ACC112 (cell line): Measurements from ENCODE around the gene MESD.
A peak's percentile ranks its signal among the peaks of the same experiment; 100 is the strongest.

Source experiments
- H2AFZ ChIP-seq: fragments of 200-600 bp; sonication (generic); one replicate; pipeline ENCODE4 v1.6.0; 2017; ENCODE audit warnings: antibody characterized with exemption, low read length; ENCODE audit not compliant: unreplicated experiment
- H3K27ac ChIP-seq: fragments of 200-600 bp; sonication (generic); 2 replicates; pipeline ENCODE4 v1.5.1; 2014; ENCODE audit warnings: low read depth, mild to moderate bottlenecking, antibody characterized with exemption, low read length, moderate library complexity
- H3K27me3 ChIP-seq: fragments of 200-600 bp; sonication (generic); 2 replicates; pipeline ENCODE4 v1.6.1; 2014; ENCODE audit warnings: mild to moderate bottlenecking, antibody characterized with exemption, low read length, moderate library complexity, mixed read lengths; ENCODE audit not compliant: insufficient read depth
- H3K36me3 ChIP-seq: fragments of 200-600 bp; sonication (generic); 2 replicates; pipeline ENCODE4 v1.6.1; 2016; ENCODE audit warnings: mild to moderate bottlenecking, antibody characterized with exemption, low read length, moderate library complexity, mixed read lengths; ENCODE audit not compliant: insufficient read depth
- H3K4me1 ChIP-seq: fragments of 200-600 bp; sonication (generic); one replicate; pipeline ENCODE4 v1.6.1; 2016; ENCODE audit warnings: low read length, mixed read lengths; ENCODE audit not compliant: insufficient read depth, unreplicated experiment, control insufficient read depth
- H3K4me3 ChIP-seq: fragments of 200-600 bp; sonication (generic); 2 replicates; pipeline ENCODE4 v1.5.1; 2014; ENCODE audit warnings: mild to moderate bottlenecking, low read depth, low read length
- H3K79me2 ChIP-seq: fragments of 200-600 bp; sonication (generic); one replicate; pipeline ENCODE4 v1.6.0; 2016; ENCODE audit warnings: low read length; ENCODE audit not compliant: control insufficient read depth, unreplicated experiment, insufficient read depth

The MESD gene

GRCh38 chr15:81001152-81002008, 11.8 kb upstream of the MESD start:
- Histone ChIP-seq H3K4me3 (peak overlapping the region; percentile 93), H3K36me3 (peaks cover 11% of the 10 kb centered on the region), H3K4me1 (peaks cover 36% of the 10 kb centered on the region), H3K27ac (peak overlapping the region; percentile 71), H3K79me2 (peaks cover 55% of the 10 kb centered on the region), H3K27me3 (no peaks in the 10 kb centered on the region), H2AFZ (peak overlapping the region; percentile 91)

GRCh38 chr15:81000624-81001151, 11.1 kb upstream of the MESD start, which contains the start of gene TLNRD1:
TSS of gene TLNRD1 (plus strand) at chr15:81000923. CDS start at chr15:81002272, 1,349 bp downstream.
- H3K4me1 ChIP-seq = peaks cover 35% of the 10 kb centered on the region
- no peaks in the 10 kb centered on the region for H3K27me3 ChIP-seq
- peaks cover 51% of the 10 kb centered on the region for H3K79me2 ChIP-seq
- peaks cover 11% of the 10 kb centered on the region for H3K36me3 ChIP-seq
- H2AFZ ChIP-seq = peak within 1 kb of the TSS; percentile 91
- H3K27ac ChIP-seq = peak within 1 kb of the TSS; percentile 71
- H3K4me3 ChIP-seq = peak within 1 kb of the TSS; percentile 93

GRCh38 chr15:81000144-81000623, 10.6 kb upstream of the MESD start:
- H3K79me2 ChIP-seq = peaks cover 46% of the 10 kb centered on the region
- H3K4me1 ChIP-seq = peaks cover 30% of the 10 kb centered on the region
- H3K36me3 ChIP-seq = peaks cover 11% of the 10 kb centered on the region
- H3K4me3 ChIP-seq = peak overlapping the region; percentile 93
- H2AFZ ChIP-seq = peak overlapping the region; percentile 91
- H3K27me3 ChIP-seq = no peaks in the 10 kb centered on the region
- H3K27ac ChIP-seq = peak overlapping the region; percentile 71

- H3K4me3 ChIP-seq = peak overlapping the region; percentile 93
- peaks cover 10% of the 10 kb centered on the region for H3K36me3 ChIP-seq
- H2AFZ ChIP-seq = no peak overlapping the region
- H3K27ac ChIP-seq = no peak overlapping the region
- H3K27me3 ChIP-seq = no peaks in the 10 kb centered on the region
- peaks cover 24% of the 10 kb centered on the region for H3K4me1 ChIP-seq
- H3K79me2 ChIP-seq = peaks cover 41% of the 10 kb centered on the region
These were observed 10.0 kb upstream of the MESD start for GRCh38 chr15:80999623-81000036.

- H3K4me1 ChIP-seq = peaks cover 10% of the 10 kb centered on the region
These were observed 8.6 kb upstream of the MESD start for GRCh38 chr15:80998251-80998650.

GRCh38 chr15:80997692-80998091, 8.1 kb upstream of the MESD start:
- peaks cover 5% of the 10 kb centered on the region for H3K4me1 ChIP-seq
- H3K4me3 ChIP-seq = no peak overlapping the region
- H3K27ac ChIP-seq = no peak overlapping the region
- no peaks in the 10 kb centered on the region for H3K27me3 ChIP-seq
- H2AFZ ChIP-seq = no peak overlapping the region
- H3K79me2 ChIP-seq = peaks cover 21% of the 10 kb centered on the region
- peaks cover 1% of the 10 kb centered on the region; the same call in 1 of the 2 replicates for H3K36me3 ChIP-seq

More at GRCh38 chr15:80998251-80998650, 8.6 kb upstream of the MESD start:
- Histone ChIP-seq H3K79me2 (peaks cover 27% of the 10 kb centered on the region), H2AFZ (no peak overlapping the region), H3K27ac (no peak overlapping the region), H3K27me3 (no peaks in the 10 kb centered on the region), H3K36me3 (peaks cover 5% of the 10 kb centered on the region; the same call in 1 of the 2 replicates), H3K4me3 (peak overlapping the region; percentile 36; the same call in 1 of the 2 replicates)

GRCh38 chr15:80996247-80996646, 6.6 kb upstream of the MESD start:
- Histone ChIP-seq H3K27ac (no peak overlapping the region), H3K4me1 (peaks cover 18% of the 10 kb centered on the region), H3K79me2 (peaks cover 9% of the 10 kb centered on the region), H3K27me3 (no peaks in the 10 kb centered on the region), H3K4me3 (no peak overlapping the region), H2AFZ (no peak overlapping the region), H3K36me3 (no peaks in the 10 kb centered on the region)

- Histone ChIP-seq H2AFZ (no peak overlapping the region), H3K79me2 (peaks cover 21% of the 10 kb centered on the region), H3K27me3 (no peaks in the 10 kb centered on the region), H3K36me3 (no peaks in the 10 kb centered on the region), H3K4me3 (no peak overlapping the region), H3K27ac (no peak overlapping the region), H3K4me1 (peaks cover 34% of the 10 kb centered on the region)
These were observed 2.8 kb upstream of the MESD start for GRCh38 chr15:80992441-80992840.

- peak overlapping the region; percentile 24 for H3K27ac ChIP-seq
- H3K36me3 ChIP-seq = no peaks in the 10 kb centered on the region
- peaks cover 24% of the 10 kb centered on the region for H3K79me2 ChIP-seq
- peaks cover 36% of the 10 kb centered on the region for H3K4me1 ChIP-seq
- no peaks in the 10 kb centered on the region for H3K27me3 ChIP-seq
- H3K4me3 ChIP-seq = no peak overlapping the region
- peak overlapping the region; percentile 27 for H2AFZ ChIP-seq
These were observed 2.4 kb upstream of the MESD start for GRCh38 chr15:80992006-80992405.

- peak overlapping the region; percentile 88 for H2AFZ ChIP-seq
- H3K27ac ChIP-seq = peak overlapping the region; percentile 80
- H3K4me1 ChIP-seq = peaks cover 39% of the 10 kb centered on the region
- H3K4me3 ChIP-seq = peak overlapping the region; percentile 73; the same call in 1 of the 2 replicates
- no peaks in the 10 kb centered on the region for H3K27me3 ChIP-seq
- peaks cover 30% of the 10 kb centered on the region for H3K79me2 ChIP-seq
- no peaks in the 10 kb centered on the region for H3K36me3 ChIP-seq
These were observed 1.8 kb upstream of the MESD start for GRCh38 chr15:80991421-80991820.
